AG09309 (cell line): Measurements from ENCODE around the gene NRCAM.
A peak's percentile ranks its signal among the peaks of the same experiment; 100 is the strongest.

Source experiments
- DNase-seq: peaks from one replicate; pipeline ENCODE4 v3.0.0-alpha.2; 2010; ENCODE audit warnings: low read depth
- H3K4me3 ChIP-seq: 2 replicates; pipeline ENCODE4 v1.5.1; 2011; ENCODE audit warnings: mild to moderate bottlenecking, low read depth, low read length, moderate library complexity; ENCODE audit not compliant: control insufficient read depth
- CTCF ChIP-seq: IDR thresholded peaks from 2 replicates; pipeline ENCODE4 v1.5.1; 2011; ENCODE audit warnings: mild to moderate bottlenecking, low read depth, low read length, inconsistent platforms; ENCODE audit not compliant: insufficient read depth, control insufficient read depth; ENCODE audit errors: missing control alignments

The NRCAM gene

GRCh38 chr7:108461840-108462239 lies 5.6 kb upstream of the NRCAM start:
- DNase-seq = no peak
- no peak overlapping the region for H3K4me3 ChIP-seq
- no peak for TF ChIP-seq CTCF

- no peak overlapping the region for H3K4me3 ChIP-seq
- DNase-seq = no peak
- TF ChIP-seq CTCF = no peak
Observed at GRCh38 chr7:108460964-108461363, 4.7 kb upstream of the NRCAM start.

DNA sequence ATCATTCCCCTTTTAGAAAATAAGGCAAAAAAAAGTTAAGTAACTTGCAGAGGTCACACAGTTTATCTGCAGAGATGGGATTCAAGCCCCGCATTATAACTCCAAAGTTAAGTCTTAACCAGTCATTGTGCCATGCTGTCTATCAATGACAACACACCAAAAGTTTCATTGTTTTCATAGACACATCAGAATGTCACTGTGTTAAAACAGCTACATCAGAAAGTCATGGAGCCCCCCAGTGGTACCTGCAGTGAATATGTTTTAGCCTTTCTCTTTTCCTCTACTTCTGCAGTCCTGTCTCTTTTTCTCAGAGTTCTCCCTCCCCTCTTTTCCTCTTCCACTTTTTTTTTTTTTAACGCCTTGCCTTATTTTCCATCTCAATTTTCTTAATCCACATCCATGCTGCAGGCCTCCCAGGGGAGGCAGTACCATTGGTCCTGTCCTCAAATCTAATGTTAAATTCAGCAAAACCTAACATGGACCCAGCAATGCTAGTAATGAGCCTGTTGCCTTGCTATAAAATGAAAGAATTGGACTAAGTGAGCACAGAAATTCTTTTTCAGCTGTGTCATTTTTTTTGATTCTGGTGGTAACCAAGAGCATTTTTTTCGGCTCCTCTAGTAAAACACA lies 3.8 kb upstream of the NRCAM start:
- H3K4me3 ChIP-seq = no peak overlapping the region
- TF ChIP-seq CTCF = peak; percentile 55
- no peak for DNase-seq

DNA sequence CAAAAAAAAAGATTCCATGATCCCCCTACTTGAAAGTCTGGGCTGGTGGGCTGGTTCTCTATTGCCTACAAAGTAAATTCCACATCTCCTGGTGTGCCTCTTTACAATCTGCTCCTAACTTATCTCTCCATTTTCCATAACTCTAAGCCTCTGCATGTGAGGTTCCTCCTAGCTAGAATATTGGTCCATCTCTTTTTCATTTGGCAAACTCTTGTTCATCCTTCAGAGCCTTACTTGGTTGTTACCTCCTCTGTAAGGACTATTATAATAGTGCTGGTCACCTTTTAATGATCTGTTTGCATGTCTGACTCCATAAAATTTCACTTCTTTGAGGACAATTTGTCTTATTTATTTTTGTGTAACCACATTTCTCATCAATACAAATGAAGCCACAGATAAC lies 1.6 kb upstream of the NRCAM start:
- DNase-seq = no peak
- no peak for TF ChIP-seq CTCF

DNA sequence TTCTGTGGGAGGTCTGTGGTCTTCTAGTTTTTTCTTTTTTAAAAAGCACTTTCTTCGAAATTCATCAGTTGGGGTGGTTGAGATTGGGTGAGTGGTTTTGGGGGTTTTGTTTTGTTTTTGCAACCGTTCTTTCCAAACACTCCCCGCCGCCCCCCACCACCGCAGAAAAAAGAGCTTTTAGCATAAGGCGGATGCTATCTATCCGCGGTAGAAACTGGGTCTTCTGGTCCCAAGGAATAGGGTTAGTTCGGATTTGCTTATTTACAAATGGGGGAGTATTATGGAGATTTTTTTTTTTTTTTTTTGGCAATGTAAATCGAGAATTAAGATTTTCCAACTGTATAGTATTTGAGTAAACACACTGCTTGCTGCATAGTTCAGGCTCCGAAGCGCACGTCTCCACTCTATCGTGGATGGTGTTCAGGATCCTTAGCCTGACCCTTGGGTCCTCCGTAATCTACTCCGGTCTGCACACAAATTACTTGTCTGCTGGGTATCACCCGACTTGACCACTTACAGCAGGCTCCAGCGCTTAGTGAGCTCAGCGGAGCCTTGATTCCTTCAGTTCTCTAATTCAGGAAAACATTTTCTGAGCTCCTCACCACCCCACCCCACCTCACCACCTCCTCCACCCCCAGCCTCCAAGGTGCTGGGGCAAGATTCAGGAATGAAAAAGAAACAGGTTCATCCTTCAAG lies 757 bp upstream of the NRCAM start:
- no peak overlapping the region for H3K4me3 ChIP-seq
- no peak for DNase-seq
- no peak for TF ChIP-seq CTCF

More for the DNA sequence above, 1.6 kb upstream of the NRCAM start:
- no peak overlapping the region for H3K4me3 ChIP-seq

DNA sequence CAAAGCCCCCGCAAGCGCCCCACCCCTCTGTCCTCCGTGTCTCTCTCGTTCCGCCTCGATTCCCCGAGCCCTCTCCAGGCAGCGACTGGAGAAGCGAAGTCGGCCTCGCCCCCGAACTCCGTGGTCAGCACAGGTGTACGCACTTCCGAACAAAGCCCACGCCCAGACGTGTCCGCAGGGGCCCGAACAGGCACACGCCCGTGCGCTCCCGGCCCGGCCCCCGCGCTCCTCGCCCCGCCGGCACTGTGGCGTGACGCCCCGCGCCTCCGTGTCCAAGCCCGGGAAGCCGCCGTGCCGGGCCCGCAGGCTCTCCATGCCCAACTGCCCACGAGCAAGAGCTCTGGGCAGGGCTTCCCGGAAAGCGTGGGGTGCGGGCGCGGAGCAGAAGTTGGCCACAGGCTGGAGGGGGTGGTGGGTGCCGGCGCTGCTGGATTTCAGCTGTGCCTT lies 662 bp downstream of the NRCAM start:
- DNase-seq = no peak
- no peak for TF ChIP-seq CTCF
- H3K4me3 ChIP-seq = peak overlapping the region; percentile 46
